Cardiac muscle cell (in vitro differentiated cells and primary cell): Measurements from ENCODE around the gene ATP13A2. TPM values are rescaled to one million over a fixed set of nuclear protein-coding genes. Genes with fewer than 3 reads are reported as not detected.

Experiments used
- DNase-seq, 2 donors: peaks; one replicate each; pipeline versions ENCODE4 v3.0.0 to v3.0.0-alpha.2; 2010 to 2017; ENCODE audit warnings: low read depth in 1 of 2, low spot score in 1 of 2
- H3K27ac ChIP-seq: fragments of 200-600 bp; sonication (generic); 2 replicates; pipeline ENCODE4 v1.5.1; 2016
- H3K27me3 ChIP-seq: fragments of 200-600 bp; sonication (generic); 2 replicates; pipeline ENCODE4 v1.6.0; 2016; ENCODE audit warnings: control low read depth
- H3K36me3 ChIP-seq: fragments of 200-600 bp; sonication (generic); 2 replicates; pipeline ENCODE4 v1.5.1; 2016; ENCODE audit warnings: control low read depth
- H3K4me1 ChIP-seq: fragments of 200-600 bp; sonication (generic); 2 replicates; pipeline ENCODE4 v1.8.1; 2017; ENCODE audit warnings: low read depth, mild to moderate bottlenecking, mixed run types
- H3K4me3 ChIP-seq: fragments of 200-600 bp; sonication (generic); 2 replicates; pipeline ENCODE4 v1.5.1; 2016; ENCODE audit warnings: mild to moderate bottlenecking
- H3K9me3 ChIP-seq: fragments of 200-600 bp; sonication (generic); 2 replicates; pipeline ENCODE4 v1.5.1; 2017; ENCODE audit warnings: low read depth, mild to moderate bottlenecking, control low read depth
- polyA plus RNA-seq: library from polyadenylated mRNA; unstranded; fragments of >200 nt; fragmentation: Nextera tagmentation; extraction: Ambion mirVana; gene quantifications from 2 replicates; pipeline ENCODE4 v1.2.1, GENCODE V29; 2016
- total RNA-seq: library from RNA; depleted of rRNA; stranded (reverse); fragments of >200 nt; gene quantifications from 2 replicates; pipeline ENCODE4 v1.2.3, GENCODE V29; 2016
- TF ChIP-seq, protein P1 (sequence below): IDR thresholded peaks from 2 replicates; pipeline ENCODE4 v1.5.1; 2012; ENCODE audit warnings: low read depth, mild to moderate bottlenecking, low read length

Gene ATP13A2
- total and polyA plus RNA-seq, 2 experiments from 2014 or later: 44.7 to 76.8 TPM

DNA sequence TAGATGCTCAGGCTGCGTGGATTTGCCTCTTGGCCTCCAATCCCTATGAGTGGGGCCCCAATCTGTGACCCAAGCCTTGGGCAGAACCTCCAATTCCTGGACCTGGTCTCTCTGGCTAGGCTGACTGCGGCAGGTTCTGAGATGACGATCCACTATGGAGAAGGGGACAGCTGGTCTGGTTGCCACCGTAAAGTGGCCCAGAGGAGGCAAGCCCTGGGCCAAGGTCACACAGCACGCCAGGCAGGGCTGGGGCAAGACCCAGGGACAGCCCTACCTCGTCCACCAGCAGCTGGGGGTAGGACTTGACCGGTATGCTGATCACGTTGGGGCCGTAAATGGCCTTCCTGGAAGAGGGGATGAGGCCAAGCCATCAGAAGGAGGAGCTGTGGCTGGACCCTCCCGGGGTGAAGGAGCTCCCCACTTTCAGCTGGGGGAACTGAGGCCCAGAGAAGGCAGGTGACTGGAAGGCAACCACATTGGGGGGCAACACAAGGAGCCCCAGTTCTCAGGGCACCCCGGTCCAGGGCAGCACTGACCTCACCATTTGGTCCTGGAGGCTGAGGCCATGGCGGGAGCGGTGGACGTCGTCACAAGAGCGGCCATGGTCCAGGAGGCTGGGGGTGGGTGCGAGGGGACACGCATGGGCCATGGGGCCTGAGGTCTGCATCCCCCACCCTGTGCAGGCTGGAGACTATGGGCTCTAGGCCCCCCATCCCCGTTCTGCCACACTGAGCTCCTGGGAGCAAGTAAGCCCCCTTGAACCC lies 9.8 kb downstream of the ATP13A2 start:
- TF ChIP-seq, protein P1, sequence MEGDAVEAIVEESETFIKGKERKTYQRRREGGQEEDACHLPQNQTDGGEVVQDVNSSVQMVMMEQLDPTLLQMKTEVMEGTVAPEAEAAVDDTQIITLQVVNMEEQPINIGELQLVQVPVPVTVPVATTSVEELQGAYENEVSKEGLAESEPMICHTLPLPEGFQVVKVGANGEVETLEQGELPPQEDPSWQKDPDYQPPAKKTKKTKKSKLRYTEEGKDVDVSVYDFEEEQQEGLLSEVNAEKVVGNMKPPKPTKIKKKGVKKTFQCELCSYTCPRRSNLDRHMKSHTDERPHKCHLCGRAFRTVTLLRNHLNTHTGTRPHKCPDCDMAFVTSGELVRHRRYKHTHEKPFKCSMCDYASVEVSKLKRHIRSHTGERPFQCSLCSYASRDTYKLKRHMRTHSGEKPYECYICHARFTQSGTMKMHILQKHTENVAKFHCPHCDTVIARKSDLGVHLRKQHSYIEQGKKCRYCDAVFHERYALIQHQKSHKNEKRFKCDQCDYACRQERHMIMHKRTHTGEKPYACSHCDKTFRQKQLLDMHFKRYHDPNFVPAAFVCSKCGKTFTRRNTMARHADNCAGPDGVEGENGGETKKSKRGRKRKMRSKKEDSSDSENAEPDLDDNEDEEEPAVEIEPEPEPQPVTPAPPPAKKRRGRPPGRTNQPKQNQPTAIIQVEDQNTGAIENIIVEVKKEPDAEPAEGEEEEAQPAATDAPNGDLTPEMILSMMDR: no peak
- peaks cover 5% of the 10 kb centered on the region for H3K36me3 ChIP-seq

DNA sequence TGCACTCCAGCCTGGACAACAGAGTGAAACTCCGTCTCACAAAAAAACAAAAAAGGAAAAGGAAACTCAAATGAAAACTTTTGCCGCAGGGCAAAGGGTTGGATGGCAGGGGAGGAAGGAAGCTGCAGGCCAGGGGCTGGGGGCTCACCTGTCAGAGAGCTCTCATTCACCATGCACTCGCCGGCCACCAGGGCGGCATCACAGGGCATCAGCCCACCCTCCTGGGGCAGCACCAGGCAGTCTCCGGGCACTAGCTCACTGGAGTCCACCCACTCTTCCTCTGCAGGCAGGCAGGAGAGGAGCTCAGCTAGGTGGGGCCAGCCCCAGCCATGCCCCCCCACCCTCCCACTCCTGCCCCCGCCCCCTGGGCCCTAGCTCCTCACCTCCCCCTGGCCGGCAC lies 11.9 kb downstream of the ATP13A2 start:
- no peak for DNase-seq

More for the DNA sequence above, 9.8 kb downstream of the ATP13A2 start:
- no peaks in the 10 kb centered on the region for H3K27me3 ChIP-seq
- no peak overlapping the region for H3K27ac ChIP-seq
- no peaks in the 10 kb centered on the region for H3K9me3 ChIP-seq
- DNase-seq: no peak
- H3K4me1 ChIP-seq: no peaks in the 10 kb centered on the region
- H3K4me3 ChIP-seq: no peak overlapping the region

DNA sequence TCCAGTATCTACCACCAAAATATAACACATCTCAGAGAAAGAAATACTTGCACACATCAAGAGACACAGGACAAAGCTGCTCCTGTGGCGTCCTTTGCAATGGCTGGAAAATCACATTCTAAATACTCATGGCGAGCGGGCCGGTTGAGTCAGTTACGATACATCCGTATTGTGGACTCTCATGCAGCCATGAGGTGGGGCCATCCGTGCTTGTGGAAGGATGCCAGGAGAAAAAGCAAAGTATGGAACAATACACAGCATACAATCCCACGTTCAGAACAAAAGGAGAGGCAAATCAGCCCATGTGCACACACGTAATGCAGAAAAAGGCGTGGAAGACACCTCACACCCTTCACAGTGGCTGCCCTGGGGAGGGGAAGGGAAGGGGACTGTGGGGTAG lies 13.1 kb downstream of the ATP13A2 start:
- TF ChIP-seq, protein P1: no peak
- Histone ChIP-seq H3K4me1 (no peaks in the 10 kb centered on the region), H3K27me3 (no peaks in the 10 kb centered on the region), H3K9me3 (no peaks in the 10 kb centered on the region), H3K4me3 (no peak overlapping the region), H3K36me3 (peaks cover 2% of the 10 kb centered on the region), H3K27ac (no peak overlapping the region)
- no peak for DNase-seq

More for the DNA sequence above, 11.9 kb downstream of the ATP13A2 start:
- H3K36me3 ChIP-seq: peaks cover 5% of the 10 kb centered on the region
- no peaks in the 10 kb centered on the region for H3K9me3 ChIP-seq
- no peaks in the 10 kb centered on the region for H3K27me3 ChIP-seq
- H3K27ac ChIP-seq: no peak overlapping the region
- TF ChIP-seq, protein P1: no peak
- H3K4me1 ChIP-seq: no peaks in the 10 kb centered on the region
- no peak overlapping the region for H3K4me3 ChIP-seq

DNA sequence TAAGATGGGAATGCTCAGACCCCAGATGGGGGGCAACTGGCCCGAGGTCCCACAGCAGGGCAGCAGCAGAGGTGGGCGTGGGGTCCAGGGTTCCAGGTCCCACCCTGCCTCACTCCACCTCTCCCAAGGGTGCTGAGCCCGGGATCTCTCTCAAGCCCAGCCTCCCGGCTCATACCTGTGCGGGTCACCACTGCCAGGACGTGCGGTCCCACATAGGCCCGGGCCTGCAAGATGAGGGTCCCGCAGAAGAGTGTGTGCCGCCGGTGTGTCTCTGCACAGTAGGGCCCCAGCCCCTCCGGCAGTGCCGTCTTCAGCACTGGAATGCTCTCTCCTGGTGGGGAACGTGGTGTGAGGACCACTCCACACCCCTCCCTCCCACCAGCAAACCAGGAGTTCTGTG lies 14.9 kb downstream of the ATP13A2 start:
- no peak for DNase-seq
- H3K9me3 ChIP-seq: no peaks in the 10 kb centered on the region
- no peak overlapping the region for H3K27ac ChIP-seq
- H3K36me3 ChIP-seq: no peaks in the 10 kb centered on the region
- H3K4me3 ChIP-seq: no peak overlapping the region
- H3K27me3 ChIP-seq: no peaks in the 10 kb centered on the region
- TF ChIP-seq, protein P1: no peak
- H3K4me1 ChIP-seq: no peaks in the 10 kb centered on the region

DNA sequence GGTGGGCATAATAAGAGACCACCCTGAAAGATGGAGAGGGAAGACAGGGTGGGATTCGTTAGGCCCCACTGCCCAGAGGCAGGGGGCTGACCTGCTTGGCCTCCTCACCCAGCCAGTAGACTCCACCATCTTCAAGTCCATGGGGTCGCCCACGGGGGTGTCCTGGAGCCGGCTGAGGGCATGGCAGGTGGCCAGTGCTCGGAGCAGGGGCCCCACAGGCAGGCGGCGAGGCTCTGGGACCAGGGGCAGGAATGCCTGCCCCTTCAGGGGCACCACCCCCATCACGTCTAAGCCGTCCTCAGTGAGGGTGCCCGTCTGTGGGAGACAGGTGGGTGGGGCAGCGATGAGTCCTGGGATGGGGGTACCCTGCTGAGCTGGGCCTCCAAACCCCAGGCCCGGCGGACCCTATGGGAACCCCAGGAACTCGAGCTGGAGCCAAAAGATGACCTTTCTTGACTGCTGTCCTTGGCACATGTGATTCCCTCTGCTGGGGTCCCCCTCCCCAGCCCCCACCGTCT lies 18.1 kb downstream of the ATP13A2 start:
- TF ChIP-seq, protein P1: no peak
- H3K27me3 ChIP-seq: no peaks in the 10 kb centered on the region
- no peak for DNase-seq
- H3K36me3 ChIP-seq: no peaks in the 10 kb centered on the region
- no peaks in the 10 kb centered on the region for H3K4me1 ChIP-seq
- H3K9me3 ChIP-seq: no peaks in the 10 kb centered on the region
- no peak overlapping the region for H3K4me3 ChIP-seq
- no peak overlapping the region for H3K27ac ChIP-seq
